GM23338 (cell line): ENCODE results near the gene FBXL17. TPM values are rescaled to one million over a fixed set of nuclear protein-coding genes. Genes with fewer than 3 reads are reported as not detected.

Experiments
- ATAC-seq: fragments of 200-7000 bp; cut with Tn5 transposase; 3 replicates; pipeline ENCODE4 v1.9.1; 2020
- DNase-seq: peaks from one replicate; pipeline ENCODE4 v3.0.0-alpha.2; 2015; ENCODE audit warnings: low spot score
- H2AFZ ChIP-seq: fragments of 200-600 bp; sonication (generic); 2 replicates; pipeline ENCODE4 v1.8.0; 2016; ENCODE audit warnings: antibody characterized with exemption, mild to moderate bottlenecking, moderate library complexity
- H3F3A ChIP-seq: fragments of 200-600 bp; sonication (generic); replicated peaks from 2 replicates; pipeline ENCODE4 v1.8.0; 2017; ENCODE audit warnings: antibody characterized with exemption, mixed run types, low read depth
- H3K27ac ChIP-seq: fragments of 200-600 bp; sonication (generic); 2 replicates; pipeline ENCODE4 v1.6.1; 2016; ENCODE audit warnings: low read depth
- H3K27me3 ChIP-seq: fragments of 200-600 bp; sonication (generic); 2 replicates; pipeline ENCODE4 v1.8.0; 2016; ENCODE audit warnings: mild to moderate bottlenecking, mixed run types, moderate library complexity; ENCODE audit not compliant: insufficient read depth
- H3K36me3 ChIP-seq: fragments of 200-600 bp; sonication (generic); 2 replicates; pipeline ENCODE4 v1.8.0; 2016; ENCODE audit warnings: mild to moderate bottlenecking; ENCODE audit not compliant: insufficient read depth
- H3K4me1 ChIP-seq: fragments of 200-600 bp; sonication (generic); 2 replicates; pipeline ENCODE4 v1.8.0; 2016; ENCODE audit warnings: mild to moderate bottlenecking, moderate library complexity; ENCODE audit not compliant: insufficient read depth
- H3K4me2 ChIP-seq: fragments of 200-600 bp; sonication (generic); 2 replicates; pipeline ENCODE4 v1.7.1; 2017; ENCODE audit warnings: mixed run types
- H3K4me3 ChIP-seq: fragments of 200-600 bp; sonication (generic); 2 replicates; pipeline ENCODE4 v1.6.1; 2016; ENCODE audit warnings: mixed run types
- H3K79me2 ChIP-seq: fragments of 200-600 bp; sonication (generic); replicated peaks from 2 replicates; pipeline ENCODE4 v1.8.0; 2017; ENCODE audit warnings: mild to moderate bottlenecking; ENCODE audit not compliant: insufficient read depth
- H3K9me2 ChIP-seq: fragments of 200-600 bp; sonication (generic); 2 replicates; pipeline ENCODE4 v1.8.0; 2017; ENCODE audit not compliant: insufficient read depth
- H4K20me1 ChIP-seq: fragments of 200-600 bp; sonication (generic); replicated peaks from 2 replicates; pipeline ENCODE4 v1.8.0; 2017; ENCODE audit warnings: mild to moderate bottlenecking; ENCODE audit not compliant: insufficient read depth
- H3K27ac Mint-ChIP-seq: 2 replicates; pipeline ENCODE4 v1.8.0; 2020; ENCODE audit warnings: inconsistent platforms, mild to moderate bottlenecking, moderate library complexity, mixed read lengths
- H3K27me3 Mint-ChIP-seq: 3 replicates; pipeline ENCODE4 v1.8.0; 2022; ENCODE audit warnings: low read depth, mild to moderate bottlenecking, moderate library complexity, mixed read lengths, inconsistent platforms; ENCODE audit not compliant: insufficient read depth, poor library complexity
- H3K36me3 Mint-ChIP-seq: 3 replicates; pipeline ENCODE4 v1.8.0; 2021; ENCODE audit warnings: low read depth, mild to moderate bottlenecking, inconsistent platforms, moderate library complexity, mixed read lengths
- H3K4me1 Mint-ChIP-seq: 3 replicates; pipeline ENCODE4 v1.8.0; 2020; ENCODE audit warnings: mild to moderate bottlenecking, inconsistent platforms, mixed read lengths
- H3K4me3 Mint-ChIP-seq: 3 replicates; pipeline ENCODE4 v1.8.0; 2021; ENCODE audit warnings: moderate library complexity, mild to moderate bottlenecking, inconsistent platforms, mixed read lengths
- H3K9me3 Mint-ChIP-seq: 3 replicates; pipeline ENCODE4 v1.8.0; 2020; ENCODE audit warnings: moderate library complexity, mild to moderate bottlenecking, inconsistent platforms, mixed read lengths
- CREB1 ChIP-seq: fragments of 250-450 bp; sonication (Bioruptor Pico); IDR thresholded peaks from 2 replicates; pipeline ENCODE4 v1.5.0; 2020; ENCODE audit warnings: low read depth, mild to moderate bottlenecking, moderate library complexity
- EZH2 ChIP-seq: fragments of 200-600 bp; sonication (generic); IDR thresholded peaks from one replicate; pipeline ENCODE4 v1.8.0; 2017; ENCODE audit warnings: antibody characterized with exemption, mild to moderate bottlenecking, low read depth; ENCODE audit not compliant: unreplicated experiment
- EZH2phosphoT487 ChIP-seq: fragments of 200-600 bp; sonication (generic); IDR thresholded peaks from one replicate; pipeline ENCODE4 v1.8.1; 2018; ENCODE audit warnings: antibody characterized with exemption; ENCODE audit not compliant: unreplicated experiment
- NANOG ChIP-seq: IDR thresholded peaks from 2 replicates; pipeline ENCODE4 v1.6.1; 2016; ENCODE audit warnings: antibody characterized with exemption, borderline replicate concordance
- POLR2AphosphoS5 ChIP-seq: IDR thresholded peaks from 2 replicates; pipeline ENCODE4 v1.6.1; 2016; ENCODE audit warnings: antibody characterized with exemption, low read depth
- ZNF114 ChIP-seq: fragments of 250-450 bp; sonication (Bioruptor Pico); IDR thresholded peaks from 2 replicates; pipeline ENCODE4 v1.5.0; 2020; ENCODE audit warnings: mild to moderate bottlenecking, moderate library complexity
- ZNF331 ChIP-seq: fragments of 250-450 bp; sonication (Bioruptor Pico); IDR thresholded peaks from 2 replicates; pipeline ENCODE4 v1.5.0; 2020; ENCODE audit warnings: low read depth, mild to moderate bottlenecking, moderate library complexity
- polyA plus RNA-seq: library from polyadenylated mRNA; unstranded; fragments of >200 nt; fragmentation: Nextera tagmentation; extraction: Ambion mirVana; gene quantifications from 2 replicates; pipeline ENCODE4 v1.2.1, GENCODE V29; 2016
- total RNA-seq: library from RNA; depleted of rRNA; stranded (reverse); fragments of >200 nt; shearing (Covaris generic); gene quantifications from 2 replicates; pipeline ENCODE4 v1.2.3, GENCODE V29; 2014
- TF ChIP-seq, protein P1 (sequence below): IDR thresholded peaks from one replicate; pipeline ENCODE4 v1.6.1; 2018; ENCODE audit warnings: antibody characterized with exemption; ENCODE audit not compliant: unreplicated experiment
- TF ChIP-seq, protein P2 (sequence below): IDR thresholded peaks from 2 replicates; pipeline ENCODE4 v1.6.1; 2016; ENCODE audit warnings: antibody characterized with exemption
- TF ChIP-seq, protein P3 (sequence below), 2 experiments: fragments of 200-600 bp in 1 of 2; sonication (generic) in 1 of 2; conservative IDR thresholded peaks; 2 replicates each; pipeline versions ENCODE4 v1.5.1 to v1.6.1; 2016 to 2017; ENCODE audit warnings: antibody characterized with exemption in 2 of 2, low read depth in 2 of 2, mild to moderate bottlenecking in 2 of 2, moderate library complexity in 1 of 2

Gene FBXL17
- total and polyA plus RNA-seq, 2 experiments from 2014 or later: 2.0 to 2.7 TPM

DNA sequence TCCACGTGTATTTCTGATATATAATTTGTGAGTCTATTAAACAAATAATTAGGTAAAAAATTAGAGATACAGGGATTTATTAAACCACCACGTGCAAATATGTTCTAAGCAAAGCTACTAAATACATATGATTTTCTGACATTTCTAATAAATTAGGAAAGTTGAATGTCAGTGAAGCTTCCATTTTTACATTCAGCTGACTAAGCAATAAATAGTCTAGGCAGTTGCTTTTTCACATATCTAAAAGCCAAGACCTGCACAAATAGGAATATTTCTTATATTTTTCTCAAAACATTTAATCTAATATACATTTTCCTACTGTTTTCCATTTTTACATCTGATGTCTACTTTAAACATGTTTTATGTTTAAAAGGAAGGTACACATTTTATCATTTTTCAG is 388.6 kb downstream of the FBXL17 start (continued):
- TF ChIP-seq CREB1 (no peak), POLR2AphosphoS5 (no peak), EZH2 (no peak), EZH2phosphoT487 (no peak), ZNF331 (CRISPR knock-in tag) (no peak), ZNF114 (CRISPR knock-in tag) (no peak)
- TF ChIP-seq, protein P1, sequence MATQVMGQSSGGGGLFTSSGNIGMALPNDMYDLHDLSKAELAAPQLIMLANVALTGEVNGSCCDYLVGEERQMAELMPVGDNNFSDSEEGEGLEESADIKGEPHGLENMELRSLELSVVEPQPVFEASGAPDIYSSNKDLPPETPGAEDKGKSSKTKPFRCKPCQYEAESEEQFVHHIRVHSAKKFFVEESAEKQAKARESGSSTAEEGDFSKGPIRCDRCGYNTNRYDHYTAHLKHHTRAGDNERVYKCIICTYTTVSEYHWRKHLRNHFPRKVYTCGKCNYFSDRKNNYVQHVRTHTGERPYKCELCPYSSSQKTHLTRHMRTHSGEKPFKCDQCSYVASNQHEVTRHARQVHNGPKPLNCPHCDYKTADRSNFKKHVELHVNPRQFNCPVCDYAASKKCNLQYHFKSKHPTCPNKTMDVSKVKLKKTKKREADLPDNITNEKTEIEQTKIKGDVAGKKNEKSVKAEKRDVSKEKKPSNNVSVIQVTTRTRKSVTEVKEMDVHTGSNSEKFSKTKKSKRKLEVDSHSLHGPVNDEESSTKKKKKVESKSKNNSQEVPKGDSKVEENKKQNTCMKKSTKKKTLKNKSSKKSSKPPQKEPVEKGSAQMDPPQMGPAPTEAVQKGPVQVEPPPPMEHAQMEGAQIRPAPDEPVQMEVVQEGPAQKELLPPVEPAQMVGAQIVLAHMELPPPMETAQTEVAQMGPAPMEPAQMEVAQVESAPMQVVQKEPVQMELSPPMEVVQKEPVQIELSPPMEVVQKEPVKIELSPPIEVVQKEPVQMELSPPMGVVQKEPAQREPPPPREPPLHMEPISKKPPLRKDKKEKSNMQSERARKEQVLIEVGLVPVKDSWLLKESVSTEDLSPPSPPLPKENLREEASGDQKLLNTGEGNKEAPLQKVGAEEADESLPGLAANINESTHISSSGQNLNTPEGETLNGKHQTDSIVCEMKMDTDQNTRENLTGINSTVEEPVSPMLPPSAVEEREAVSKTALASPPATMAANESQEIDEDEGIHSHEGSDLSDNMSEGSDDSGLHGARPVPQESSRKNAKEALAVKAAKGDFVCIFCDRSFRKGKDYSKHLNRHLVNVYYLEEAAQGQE: no peak
- TF ChIP-seq, protein P2, sequence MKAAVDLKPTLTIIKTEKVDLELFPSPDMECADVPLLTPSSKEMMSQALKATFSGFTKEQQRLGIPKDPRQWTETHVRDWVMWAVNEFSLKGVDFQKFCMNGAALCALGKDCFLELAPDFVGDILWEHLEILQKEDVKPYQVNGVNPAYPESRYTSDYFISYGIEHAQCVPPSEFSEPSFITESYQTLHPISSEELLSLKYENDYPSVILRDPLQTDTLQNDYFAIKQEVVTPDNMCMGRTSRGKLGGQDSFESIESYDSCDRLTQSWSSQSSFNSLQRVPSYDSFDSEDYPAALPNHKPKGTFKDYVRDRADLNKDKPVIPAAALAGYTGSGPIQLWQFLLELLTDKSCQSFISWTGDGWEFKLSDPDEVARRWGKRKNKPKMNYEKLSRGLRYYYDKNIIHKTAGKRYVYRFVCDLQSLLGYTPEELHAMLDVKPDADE: no peak
- TF ChIP-seq, protein P3, sequence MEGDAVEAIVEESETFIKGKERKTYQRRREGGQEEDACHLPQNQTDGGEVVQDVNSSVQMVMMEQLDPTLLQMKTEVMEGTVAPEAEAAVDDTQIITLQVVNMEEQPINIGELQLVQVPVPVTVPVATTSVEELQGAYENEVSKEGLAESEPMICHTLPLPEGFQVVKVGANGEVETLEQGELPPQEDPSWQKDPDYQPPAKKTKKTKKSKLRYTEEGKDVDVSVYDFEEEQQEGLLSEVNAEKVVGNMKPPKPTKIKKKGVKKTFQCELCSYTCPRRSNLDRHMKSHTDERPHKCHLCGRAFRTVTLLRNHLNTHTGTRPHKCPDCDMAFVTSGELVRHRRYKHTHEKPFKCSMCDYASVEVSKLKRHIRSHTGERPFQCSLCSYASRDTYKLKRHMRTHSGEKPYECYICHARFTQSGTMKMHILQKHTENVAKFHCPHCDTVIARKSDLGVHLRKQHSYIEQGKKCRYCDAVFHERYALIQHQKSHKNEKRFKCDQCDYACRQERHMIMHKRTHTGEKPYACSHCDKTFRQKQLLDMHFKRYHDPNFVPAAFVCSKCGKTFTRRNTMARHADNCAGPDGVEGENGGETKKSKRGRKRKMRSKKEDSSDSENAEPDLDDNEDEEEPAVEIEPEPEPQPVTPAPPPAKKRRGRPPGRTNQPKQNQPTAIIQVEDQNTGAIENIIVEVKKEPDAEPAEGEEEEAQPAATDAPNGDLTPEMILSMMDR (conservative IDR thresholded peaks at IDR 0.05; ENCODE audit: low read depth in 2 of 2): no peak

DNA sequence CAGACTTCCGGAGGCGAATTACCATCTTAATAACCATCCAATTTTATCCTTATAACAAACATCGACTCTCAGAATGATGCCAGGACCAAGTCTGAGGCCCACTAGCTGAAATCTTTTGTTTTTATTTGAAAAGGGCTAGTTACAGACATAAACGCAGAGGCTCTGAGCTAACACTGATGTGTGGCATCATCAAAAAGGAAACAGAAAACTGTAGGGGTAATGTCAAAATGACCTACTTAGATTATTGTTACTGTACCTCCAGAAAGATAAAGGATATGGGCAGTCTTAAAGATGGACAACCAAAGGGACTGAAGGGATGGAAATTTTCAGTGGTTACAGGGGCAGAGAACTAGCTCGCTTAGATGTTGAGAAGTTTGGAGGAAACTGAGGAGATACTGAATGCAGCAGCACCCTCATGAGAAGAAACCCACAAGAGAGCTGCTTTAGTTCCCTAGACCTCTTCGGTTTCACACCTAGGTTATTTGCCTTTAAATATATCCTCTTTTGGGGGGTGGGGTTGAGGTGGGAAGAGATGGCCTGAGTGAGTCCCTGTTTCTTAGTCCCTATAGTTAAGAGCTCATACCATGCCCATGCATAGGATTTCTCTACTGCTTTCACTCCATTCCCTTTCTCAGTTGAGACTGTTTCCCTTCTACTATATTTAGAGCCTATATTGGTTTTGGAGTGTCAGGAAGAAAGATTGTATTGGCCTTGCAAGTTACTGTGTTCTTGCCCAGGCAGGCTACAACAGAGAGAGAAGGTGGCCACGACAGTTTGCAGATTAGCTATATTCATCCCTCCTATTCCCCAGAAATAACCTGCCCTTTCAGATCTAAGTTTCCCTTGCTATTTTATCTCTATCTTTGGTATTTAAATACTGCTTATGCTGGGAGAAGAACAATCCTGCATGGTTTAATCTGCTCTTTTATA is 390.8 kb downstream of the FBXL17 start:
- H4K20me1 ChIP-seq: no peaks in the 10 kb centered on the region
- TF ChIP-seq NANOG (no peak), POLR2AphosphoS5 (no peak)
- TF ChIP-seq, protein P2: no peak
- no peak overlapping the region for H3K27ac ChIP-seq
- H3K4me2 ChIP-seq: no peak overlapping the region
- no peaks in the 10 kb centered on the region for H3K79me2 ChIP-seq
- DNase-seq (no peak), ATAC-seq (peak; percentile 28; the same call in 2 of the 3 replicates)
- no peaks in the 10 kb centered on the region for H3K27me3 ChIP-seq
- H3K36me3 Mint-ChIP-seq: no peaks in the 10 kb centered on the region
- H3F3A ChIP-seq: no peaks in the 10 kb centered on the region
- H3K4me3 ChIP-seq: no peak overlapping the region
- no peaks in the 10 kb centered on the region for H3K9me3 Mint-ChIP-seq
- 0 out of 2 replicates have a peak, but pooled peaks cover 5% of the 10 kb centered on the region for H3K9me2 ChIP-seq
- H2AFZ ChIP-seq: no peak overlapping the region
- no peaks in the 10 kb centered on the region for H3K36me3 ChIP-seq
- H3K4me3 Mint-ChIP-seq: no peak overlapping the region
- H3K4me1 ChIP-seq: no peaks in the 10 kb centered on the region
- peaks cover 5% of the 10 kb centered on the region; the same call in 2 of the 3 replicates for H3K4me1 Mint-ChIP-seq
- no peak overlapping the region for H3K27ac Mint-ChIP-seq
- no peaks in the 10 kb centered on the region for H3K27me3 Mint-ChIP-seq
